RWPE2 (cell line): Measurements from ENCODE around the gene RIMS4.

Experiments
- ATAC-seq: fragments of 200-7000 bp; cut with Tn5 transposase; 3 replicates; pipeline ENCODE4 v1.9.1; 2021; ENCODE audit warnings: low read depth
- DNase-seq: peaks from one replicate; pipeline ENCODE4 v3.0.0-alpha.2; 2020; ENCODE audit warnings: low spot score
- H3K27ac ChIP-seq: fragments of 450-650 bp; 2 replicates; pipeline ENCODE4 v1.5.1; 2017; ENCODE audit warnings: mild to moderate bottlenecking; ENCODE audit not compliant: poor library complexity, severe bottlenecking
- H3K27me3 ChIP-seq: fragments of 250-450 bp; sonication (Bioruptor Pico); 2 replicates; pipeline ENCODE4 v1.5.1; 2021; ENCODE audit warnings: mild to moderate bottlenecking, moderate library complexity; ENCODE audit not compliant: insufficient read depth, poor library complexity, severe bottlenecking
- H3K36me3 ChIP-seq: fragments of 250-450 bp; sonication (Bioruptor Pico); 2 replicates; pipeline ENCODE4 v1.5.1; 2020; ENCODE audit warnings: low read depth, mild to moderate bottlenecking, moderate library complexity
- H3K4me1 ChIP-seq: fragments of 250-450 bp; sonication (Bioruptor Pico); 2 replicates; pipeline ENCODE4 v1.5.1; 2021; ENCODE audit warnings: mild to moderate bottlenecking, moderate library complexity; ENCODE audit not compliant: insufficient read depth, poor library complexity, severe bottlenecking
- H3K4me3 ChIP-seq: fragments of 250-450 bp; sonication (Bioruptor Pico); 2 replicates; pipeline ENCODE4 v1.5.1; 2021; ENCODE audit warnings: mild to moderate bottlenecking, moderate library complexity; ENCODE audit not compliant: severe bottlenecking
- H3K9me3 ChIP-seq: fragments of 250-450 bp; sonication (Bioruptor Pico); 2 replicates; pipeline ENCODE4 v1.5.1; 2021; ENCODE audit warnings: mild to moderate bottlenecking, moderate library complexity; ENCODE audit not compliant: severe bottlenecking
- CTCF ChIP-seq: fragments of 450-650 bp; IDR thresholded peaks from one replicate; pipeline ENCODE4 v1.5.1; 2017; ENCODE audit warnings: mild to moderate bottlenecking, moderate library complexity; ENCODE audit not compliant: poor library complexity, severe bottlenecking

The RIMS4 gene

GRCh38 chr20:44785768-44786167 lies 24.6 kb downstream of the RIMS4 start:
- Histone ChIP-seq H3K9me3 (no peaks in the 10 kb centered on the region), H3K27ac (no peak overlapping the region), H3K4me1 (no peaks in the 10 kb centered on the region), H3K4me3 (no peak overlapping the region), H3K27me3 (no peaks in the 10 kb centered on the region), H3K36me3 (no peaks in the 10 kb centered on the region)
- ATAC-seq (peak; percentile 75), DNase-seq (peak; percentile 76)
- peak; percentile 72 for TF ChIP-seq CTCF

- H3K36me3 ChIP-seq: no peaks in the 10 kb centered on the region
- no peak for ATAC-seq
- no peak for DNase-seq
- TF ChIP-seq CTCF: no peak
- H3K4me3 ChIP-seq: no peak overlapping the region
- H3K9me3 ChIP-seq: no peaks in the 10 kb centered on the region
- no peaks in the 10 kb centered on the region for H3K27me3 ChIP-seq
- H3K4me1 ChIP-seq: no peaks in the 10 kb centered on the region
- no peak overlapping the region for H3K27ac ChIP-seq
Measured at GRCh38 chr20:44784688-44785087, 25.7 kb downstream of the RIMS4 start.

- Histone ChIP-seq H3K4me1 (no peaks in the 10 kb centered on the region), H3K27ac (no peak overlapping the region), H3K9me3 (no peaks in the 10 kb centered on the region), H3K4me3 (no peak overlapping the region), H3K36me3 (no peaks in the 10 kb centered on the region), H3K27me3 (no peaks in the 10 kb centered on the region)
- TF ChIP-seq CTCF: no peak
- peak; percentile 22; the same call in 1 of the 3 replicates for ATAC-seq
- DNase-seq: no peak
Measured at GRCh38 chr20:44781791-44782190, 28.6 kb downstream of the RIMS4 start.

GRCh38 chr20:44781118-44781517 lies 29.2 kb downstream of the RIMS4 start:
- Histone ChIP-seq H3K4me1 (no peaks in the 10 kb centered on the region), H3K36me3 (no peaks in the 10 kb centered on the region), H3K4me3 (no peak overlapping the region), H3K9me3 (no peaks in the 10 kb centered on the region), H3K27me3 (peaks cover 4% of the 10 kb centered on the region), H3K27ac (no peak overlapping the region)
- no peak for TF ChIP-seq CTCF
- ATAC-seq: no peak
- DNase-seq: no peak

- no peaks in the 10 kb centered on the region for H3K4me1 ChIP-seq
- ATAC-seq: peak; percentile 73
- peaks cover 4% of the 10 kb centered on the region for H3K27me3 ChIP-seq
- TF ChIP-seq CTCF: no peak
- no peaks in the 10 kb centered on the region for H3K36me3 ChIP-seq
- no peak overlapping the region for H3K4me3 ChIP-seq
- DNase-seq: peak; percentile 76
- H3K27ac ChIP-seq: no peak overlapping the region
- H3K9me3 ChIP-seq: no peaks in the 10 kb centered on the region
Measured at GRCh38 chr20:44780226-44780625, 30.1 kb downstream of the RIMS4 start.
